ENCODE data around the gene RAPGEF2. TPM values are rescaled to one million over a fixed set of nuclear protein-coding genes. Genes with fewer than 3 reads are reported as not detected.

The RAPGEF2 gene
- total RNA-seq, 1 donor, result 50.3 TPM

DNA sequence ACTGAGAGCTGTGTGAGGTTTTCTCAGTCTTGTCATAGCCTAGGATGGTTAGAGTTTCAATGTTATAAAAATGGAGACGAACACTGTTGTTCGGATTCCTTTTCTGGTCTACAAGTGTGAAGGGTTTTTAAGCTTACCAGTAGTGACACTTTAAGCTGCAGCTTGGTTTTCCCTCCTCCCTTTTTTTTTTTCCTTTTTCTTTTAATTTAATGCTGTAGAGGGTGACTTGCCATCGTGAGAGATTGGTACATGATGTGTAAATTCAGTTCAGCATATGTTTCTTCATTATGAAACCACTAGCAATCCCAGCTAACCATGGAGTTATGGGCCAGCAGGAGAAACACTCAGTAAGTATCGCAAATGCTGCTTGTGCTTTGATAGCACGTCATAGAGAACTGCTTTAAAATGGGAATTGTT, 165.0 kb downstream of the RAPGEF2 start:
- Histone ChIP-seq H3K79me2 (ENCODE audit: insufficient read depth, low read length) (peaks cover 8% of the 10 kb centered on the region), H3K27me3 (ENCODE audit: insufficient read depth, low read length) (no peaks in the 10 kb centered on the region), H2AFZ (ENCODE audit: low read length) (peak overlapping the region; percentile 76), H3K36me3 (ENCODE audit: insufficient read depth, low read length) (no peaks in the 10 kb centered on the region), H3K4me2 (ENCODE audit: insufficient read depth, low read length) (peak overlapping the region; percentile 82), H4K20me1 (ENCODE audit: insufficient read depth, low read length) (no peaks in the 10 kb centered on the region), H3K9me3 (ENCODE audit: low read depth, low read length) (no peaks in the 10 kb centered on the region), H3K27ac (ENCODE audit: low read depth, low read length) (peak overlapping the region; percentile 84), H3K4me1 (ENCODE audit: insufficient read depth, low read length) (peaks cover 22% of the 10 kb centered on the region), H3K4me3 (ENCODE audit: insufficient read depth, low read length) (peak overlapping the region; percentile 65)
- peak; percentile 80 for DNase-seq (ENCODE audit: insufficient read length, low spot score, missing footprints)
- no peak for TF ChIP-seq CTCF (IDR thresholded peaks at IDR 0.05; ENCODE audit: extremely low read depth, low read depth, low read length)

DNA sequence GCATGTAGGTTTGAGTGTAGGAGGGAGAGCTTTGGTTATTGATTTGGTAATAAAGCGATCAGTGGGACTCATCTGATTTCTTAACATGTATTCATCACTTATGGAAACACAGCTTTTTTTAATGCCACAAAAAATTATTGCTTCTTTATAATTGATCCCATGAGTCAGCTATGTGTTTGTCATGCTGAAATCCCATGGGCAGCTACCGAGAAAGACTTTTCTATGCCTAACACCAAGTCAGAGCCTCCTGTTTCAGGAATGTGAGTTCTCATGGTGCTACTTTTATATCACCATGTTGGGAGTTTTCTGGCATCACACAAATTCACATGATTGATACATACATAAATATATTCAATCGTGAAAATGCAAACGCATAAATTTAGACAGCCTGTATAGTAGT, 165.7 kb downstream of the RAPGEF2 start:
- no peaks in the 10 kb centered on the region for H3K9me3 ChIP-seq (ENCODE audit: low read depth, low read length)
- no peak for DNase-seq (ENCODE audit: insufficient read length, low spot score, missing footprints)
- no peaks in the 10 kb centered on the region for H3K36me3 ChIP-seq (ENCODE audit: insufficient read depth, low read length)
- no peaks in the 10 kb centered on the region for H4K20me1 ChIP-seq (ENCODE audit: insufficient read depth, low read length)
- H3K4me1 ChIP-seq (ENCODE audit: insufficient read depth, low read length), result peaks cover 28% of the 10 kb centered on the region
- no peaks in the 10 kb centered on the region for H3K27me3 ChIP-seq (ENCODE audit: insufficient read depth, low read length)
- peak overlapping the region; percentile 84 for H3K27ac ChIP-seq (ENCODE audit: low read depth, low read length)
- peak overlapping the region; percentile 82 for H3K4me2 ChIP-seq (ENCODE audit: insufficient read depth, low read length)
- H3K4me3 ChIP-seq (ENCODE audit: insufficient read depth, low read length), result no peak overlapping the region
- TF ChIP-seq CTCF (IDR thresholded peaks at IDR 0.05; ENCODE audit: extremely low read depth, low read depth, low read length), result no peak
- peaks cover 8% of the 10 kb centered on the region for H3K79me2 ChIP-seq (ENCODE audit: insufficient read depth, low read length)
- H2AFZ ChIP-seq (ENCODE audit: low read length), result no peak overlapping the region

DNA sequence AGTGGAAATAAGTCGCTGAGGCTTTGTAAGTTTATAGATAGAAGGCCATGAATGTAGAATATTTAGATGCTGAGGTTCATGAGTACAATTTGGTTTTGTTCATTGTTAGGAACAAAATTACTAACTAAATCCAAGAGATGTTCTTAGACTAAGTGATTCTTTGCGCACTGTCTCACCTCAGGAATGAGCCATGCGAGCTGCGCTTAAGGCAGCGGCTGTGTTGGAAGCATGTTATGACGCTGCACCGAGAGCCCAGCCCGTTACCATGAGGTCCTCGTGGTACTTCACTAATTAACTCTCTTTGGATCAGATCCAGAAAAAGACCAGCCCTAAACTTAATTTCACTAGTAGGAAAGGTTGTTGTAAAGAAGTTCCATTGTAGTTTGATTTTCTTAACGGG, 166.2 kb downstream of the RAPGEF2 start:
- Histone ChIP-seq H3K4me3 (ENCODE audit: insufficient read depth, low read length) (no peak overlapping the region), H3K36me3 (ENCODE audit: insufficient read depth, low read length) (no peaks in the 10 kb centered on the region), H3K4me2 (ENCODE audit: insufficient read depth, low read length) (peak overlapping the region; percentile 82), H4K20me1 (ENCODE audit: insufficient read depth, low read length) (no peaks in the 10 kb centered on the region), H3K4me1 (ENCODE audit: insufficient read depth, low read length) (peaks cover 32% of the 10 kb centered on the region), H3K79me2 (ENCODE audit: insufficient read depth, low read length) (peaks cover 8% of the 10 kb centered on the region), H3K27me3 (ENCODE audit: insufficient read depth, low read length) (no peaks in the 10 kb centered on the region), H3K27ac (ENCODE audit: low read depth, low read length) (peak overlapping the region; percentile 84), H2AFZ (ENCODE audit: low read length) (no peak overlapping the region), H3K9me3 (ENCODE audit: low read depth, low read length) (no peaks in the 10 kb centered on the region)
- no peak for DNase-seq (ENCODE audit: insufficient read length, low spot score, missing footprints)
- no peak for TF ChIP-seq CTCF (IDR thresholded peaks at IDR 0.05; ENCODE audit: extremely low read depth, low read depth, low read length)

GRCh38 chr4:159269956-159270355, 167.1 kb downstream of the RAPGEF2 start:
- no peak for TF ChIP-seq CTCF (IDR thresholded peaks at IDR 0.05; ENCODE audit: extremely low read depth, low read depth, low read length)
- Histone ChIP-seq H3K79me2 (ENCODE audit: insufficient read depth, low read length) (peaks cover 8% of the 10 kb centered on the region), H2AFZ (ENCODE audit: low read length) (no peak overlapping the region), H3K4me1 (ENCODE audit: insufficient read depth, low read length) (peaks cover 37% of the 10 kb centered on the region), H3K36me3 (ENCODE audit: insufficient read depth, low read length) (no peaks in the 10 kb centered on the region), H3K27me3 (ENCODE audit: insufficient read depth, low read length) (no peaks in the 10 kb centered on the region), H3K4me2 (ENCODE audit: insufficient read depth, low read length) (no peak overlapping the region), H3K27ac (ENCODE audit: low read depth, low read length) (no peak overlapping the region), H4K20me1 (ENCODE audit: insufficient read depth, low read length) (no peaks in the 10 kb centered on the region), H3K4me3 (ENCODE audit: insufficient read depth, low read length) (no peak overlapping the region), H3K9me3 (ENCODE audit: low read depth, low read length) (no peaks in the 10 kb centered on the region)
- DNase-seq (ENCODE audit: insufficient read length, low spot score, missing footprints), result no peak

Measured in osteoblast (primary cell).